Measurements from ENCODE around the gene WDR72. TPM values are rescaled to one million over a fixed set of nuclear protein-coding genes. Genes with fewer than 3 reads are reported as not detected.

WDR72 gene
- total RNA-seq, 3 donors from 2014 or later (not counting 1 experiment from before 2014, with no cell fraction given): 1.6 TPM; not detected in 2

GRCh38 chr15:53563627-53564026 lies 195.8 kb downstream of the WDR72 start:
- Histone ChIP-seq H3K27me3 (ENCODE audit: control insufficient read depth, insufficient read depth, low read length) (no peaks in the 10 kb centered on the region), H3K4me1 (ENCODE audit: control insufficient read depth, insufficient read depth, low read length) (no peaks in the 10 kb centered on the region), H3K36me3 (ENCODE audit: control insufficient read depth, insufficient read depth, low read length) (no peaks in the 10 kb centered on the region), H3K4me3 (ENCODE audit: low read length) (no peak overlapping the region), H3K9me3 (ENCODE audit: control insufficient read depth, insufficient read depth, low read length) (no peaks in the 10 kb centered on the region), H3K27ac (ENCODE audit: low read length) (no peak overlapping the region)
- intact Hi-C loops (cut with micrococcal nuclease): no loop called here
- 91% methylated on average over 4 of the region's 4 CpGs for WGBS (ENCODE audit: insufficient coverage)
- no peak for TF ChIP-seq CTCF (IDR thresholded peaks at IDR 0.05)
- Mint-ChIP-seq H3K9me3 (peaks cover 4 to 5% of the 10 kb centered on the region in 2 donors), H3K4me3 (no peak overlapping the region), H3K27ac (no peak overlapping the region), H3K4me1 (no peaks in the 10 kb centered on the region), H3K27me3 (ENCODE audit: low read depth in 2 of 2) (no peaks in the 10 kb centered on the region), H3K36me3 (no peaks in the 10 kb centered on the region)
- DNase-seq (no peak), ATAC-seq (no peak)

- H3K9me3 Mint-ChIP-seq: peaks cover 2 to 3% of the 10 kb centered on the region in 2 donors
- no peaks in the 10 kb centered on the region for H3K36me3 ChIP-seq (ENCODE audit: control insufficient read depth, insufficient read depth, low read length)
- H3K4me1 ChIP-seq (ENCODE audit: control insufficient read depth, insufficient read depth, low read length): no peaks in the 10 kb centered on the region
- TF ChIP-seq CTCF (IDR thresholded peaks at IDR 0.05): no peak
- DNase-seq (no peak), ATAC-seq (no peak)
- no peak overlapping the region for H3K4me3 ChIP-seq (ENCODE audit: low read length)
- intact Hi-C loops (cut with micrococcal nuclease): no loop called here
- 66% methylated on average over 7 of the region's 7 CpGs for WGBS (ENCODE audit: insufficient coverage)
- peaks cover 3% of the 10 kb centered on the region for H3K36me3 Mint-ChIP-seq
- no peaks in the 10 kb centered on the region for H3K4me1 Mint-ChIP-seq
- H3K27me3 ChIP-seq (ENCODE audit: control insufficient read depth, insufficient read depth, low read length): no peaks in the 10 kb centered on the region
- no peaks in the 10 kb centered on the region for H3K9me3 ChIP-seq (ENCODE audit: control insufficient read depth, insufficient read depth, low read length)
- no peaks in the 10 kb centered on the region for H3K27me3 Mint-ChIP-seq (ENCODE audit: low read depth in 2 of 2)
- H3K4me3 Mint-ChIP-seq: no peak overlapping the region
- no peak overlapping the region for H3K27ac ChIP-seq (ENCODE audit: low read length)
- H3K27ac Mint-ChIP-seq: no peak overlapping the region
These were observed 199.8 kb downstream of the WDR72 start for GRCh38 chr15:53559364-53560277.

- H3K4me1 Mint-ChIP-seq: no peaks in the 10 kb centered on the region
- no peaks in the 10 kb centered on the region for H3K27me3 Mint-ChIP-seq (ENCODE audit: low read depth in 2 of 2)
- H3K4me1 ChIP-seq (ENCODE audit: control insufficient read depth, insufficient read depth, low read length): no peaks in the 10 kb centered on the region
- H3K27me3 ChIP-seq (ENCODE audit: control insufficient read depth, insufficient read depth, low read length): no peaks in the 10 kb centered on the region
- no peaks in the 10 kb centered on the region for H3K9me3 ChIP-seq (ENCODE audit: control insufficient read depth, insufficient read depth, low read length)
- no peak for DNase-seq
- TF ChIP-seq CTCF (IDR thresholded peaks at IDR 0.05): no peak
- WGBS (ENCODE audit: insufficient coverage): no CpG with 5 or more reads among the region's 1 CpG
- H3K36me3 Mint-ChIP-seq: peaks cover 5% of the 10 kb centered on the region
- no peaks in the 10 kb centered on the region for H3K36me3 ChIP-seq (ENCODE audit: control insufficient read depth, insufficient read depth, low read length)
- no peak overlapping the region for H3K27ac ChIP-seq (ENCODE audit: low read length)
- no peak overlapping the region for H3K4me3 ChIP-seq (ENCODE audit: low read length)
- ATAC-seq: no peak
- H3K27ac Mint-ChIP-seq: no peak overlapping the region
- H3K9me3 Mint-ChIP-seq: peaks cover 2 to 3% of the 10 kb centered on the region in 2 donors
- no peak overlapping the region for H3K4me3 Mint-ChIP-seq
- intact Hi-C loops (cut with micrococcal nuclease): no loop called here
These were observed 201.1 kb downstream of the WDR72 start for GRCh38 chr15:53558384-53558783.

Data from natural killer cell (primary cell).